ENCODE measurements around the gene NCK2.

NCK2 gene

GRCh38 chr2:105861200-105861599 is 116.5 kb downstream of the NCK2 start:
- TF ChIP-seq EZH2phosphoT487 (conservative IDR thresholded peaks at IDR 0.05; ENCODE audit: low read length), result no peak
- TF ChIP-seq, protein P1, sequence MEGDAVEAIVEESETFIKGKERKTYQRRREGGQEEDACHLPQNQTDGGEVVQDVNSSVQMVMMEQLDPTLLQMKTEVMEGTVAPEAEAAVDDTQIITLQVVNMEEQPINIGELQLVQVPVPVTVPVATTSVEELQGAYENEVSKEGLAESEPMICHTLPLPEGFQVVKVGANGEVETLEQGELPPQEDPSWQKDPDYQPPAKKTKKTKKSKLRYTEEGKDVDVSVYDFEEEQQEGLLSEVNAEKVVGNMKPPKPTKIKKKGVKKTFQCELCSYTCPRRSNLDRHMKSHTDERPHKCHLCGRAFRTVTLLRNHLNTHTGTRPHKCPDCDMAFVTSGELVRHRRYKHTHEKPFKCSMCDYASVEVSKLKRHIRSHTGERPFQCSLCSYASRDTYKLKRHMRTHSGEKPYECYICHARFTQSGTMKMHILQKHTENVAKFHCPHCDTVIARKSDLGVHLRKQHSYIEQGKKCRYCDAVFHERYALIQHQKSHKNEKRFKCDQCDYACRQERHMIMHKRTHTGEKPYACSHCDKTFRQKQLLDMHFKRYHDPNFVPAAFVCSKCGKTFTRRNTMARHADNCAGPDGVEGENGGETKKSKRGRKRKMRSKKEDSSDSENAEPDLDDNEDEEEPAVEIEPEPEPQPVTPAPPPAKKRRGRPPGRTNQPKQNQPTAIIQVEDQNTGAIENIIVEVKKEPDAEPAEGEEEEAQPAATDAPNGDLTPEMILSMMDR (IDR thresholded peaks at IDR 0.05; ENCODE audit: insufficient read depth, low read length, poor library complexity, severe bottlenecking), result no peak
- Histone ChIP-seq H3K27me3 (ENCODE audit: low read length) (no peaks in the 10 kb centered on the region), H3K27ac (ENCODE audit: low read depth, low read length) (no peak overlapping the region), H3K4me2 (ENCODE audit: low read depth, low read length, poor library complexity, severe bottlenecking) (no peak overlapping the region), H3K9me3 (ENCODE audit: insufficient read depth, low read length) (no peaks in the 10 kb centered on the region), H2AFZ (ENCODE audit: low read depth, low read length, severe bottlenecking) (no peak overlapping the region), H4K20me1 (ENCODE audit: low read depth, low read length) (no peaks in the 10 kb centered on the region), H3K79me2 (ENCODE audit: insufficient read depth, low read length) (no peaks in the 10 kb centered on the region), H3K36me3 (ENCODE audit: low read length) (no peaks in the 10 kb centered on the region), H3K9me2 (replicated peaks; ENCODE audit: insufficient read depth, low read length) (no peaks in the 10 kb centered on the region), H3K4me3 (ENCODE audit: insufficient read depth, low read length, poor library complexity, severe bottlenecking) (no peak overlapping the region), H3K9ac (ENCODE audit: low read length) (no peak overlapping the region), H3F3A (ENCODE audit: insufficient read depth) (no peaks in the 10 kb centered on the region)

DNA sequence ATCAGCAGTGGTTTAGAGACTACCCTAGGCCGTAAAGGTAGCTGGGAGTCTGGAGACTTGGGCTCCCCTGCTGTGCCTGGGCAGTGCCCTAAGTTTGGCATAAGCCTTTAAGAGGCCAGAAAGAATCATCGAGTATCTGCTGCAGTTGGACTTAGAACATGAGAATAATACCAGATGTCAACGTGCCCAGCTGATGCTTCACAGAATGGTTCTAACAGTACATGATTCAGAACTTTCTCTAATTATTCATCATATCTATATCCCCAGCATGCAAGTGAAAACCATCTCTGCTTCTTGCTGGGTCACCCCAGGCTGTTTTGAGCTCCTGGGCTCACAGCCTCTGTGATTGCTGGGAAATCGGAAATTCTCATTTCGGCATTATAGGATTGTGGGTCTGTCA is 118.1 kb downstream of the NCK2 start:
- Histone ChIP-seq H3K27me3 (ENCODE audit: low read length) (no peaks in the 10 kb centered on the region), H3K9me3 (ENCODE audit: insufficient read depth, low read length) (no peaks in the 10 kb centered on the region), H4K20me1 (ENCODE audit: low read depth, low read length) (no peaks in the 10 kb centered on the region), H3F3A (ENCODE audit: insufficient read depth) (no peaks in the 10 kb centered on the region), H3K36me3 (ENCODE audit: low read length) (no peaks in the 10 kb centered on the region), H3K79me2 (ENCODE audit: insufficient read depth, low read length) (no peaks in the 10 kb centered on the region), H2AFZ (ENCODE audit: low read depth, low read length, severe bottlenecking) (no peak overlapping the region), H3K4me3 (ENCODE audit: insufficient read depth, low read length, poor library complexity, severe bottlenecking) (no peak overlapping the region), H3K27ac (ENCODE audit: low read depth, low read length) (no peak overlapping the region), H3K9ac (ENCODE audit: low read length) (no peak overlapping the region), H3K4me2 (ENCODE audit: low read depth, low read length, poor library complexity, severe bottlenecking) (no peak overlapping the region), H3K9me2 (replicated peaks; ENCODE audit: insufficient read depth, low read length) (no peaks in the 10 kb centered on the region)
- no peak for TF ChIP-seq EZH2phosphoT487 (conservative IDR thresholded peaks at IDR 0.05; ENCODE audit: low read length)

DNA sequence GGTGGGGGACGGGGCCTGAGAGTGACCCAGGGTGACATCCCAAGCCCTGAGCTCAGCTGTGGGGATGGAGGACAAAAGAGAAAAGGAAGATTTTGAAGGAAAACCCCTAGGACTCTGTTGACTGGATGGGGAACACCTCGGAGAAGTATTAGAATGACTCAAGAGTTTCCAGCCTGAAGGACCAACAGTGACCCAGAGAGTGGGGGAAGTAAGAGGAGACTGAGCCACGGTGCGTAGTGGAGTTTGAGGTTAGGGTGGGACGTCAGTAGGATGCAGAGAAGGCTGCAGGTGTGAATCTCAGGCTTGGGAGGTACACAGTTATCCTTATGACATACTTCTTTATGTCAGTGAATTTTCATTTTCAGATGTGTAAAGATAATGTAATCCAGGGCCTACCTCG is 119.5 kb downstream of the NCK2 start:
- Histone ChIP-seq H3K9me2 (replicated peaks; ENCODE audit: insufficient read depth, low read length) (no peaks in the 10 kb centered on the region), H3K79me2 (ENCODE audit: insufficient read depth, low read length) (no peaks in the 10 kb centered on the region), H3K27ac (ENCODE audit: low read depth, low read length) (no peak overlapping the region), H3K9ac (ENCODE audit: low read length) (no peak overlapping the region), H3K36me3 (ENCODE audit: low read length) (no peaks in the 10 kb centered on the region), H3K4me3 (ENCODE audit: insufficient read depth, low read length, poor library complexity, severe bottlenecking) (no peak overlapping the region), H3K4me2 (ENCODE audit: low read depth, low read length, poor library complexity, severe bottlenecking) (no peak overlapping the region), H3K9me3 (ENCODE audit: insufficient read depth, low read length) (no peaks in the 10 kb centered on the region), H4K20me1 (ENCODE audit: low read depth, low read length) (no peaks in the 10 kb centered on the region), H2AFZ (ENCODE audit: low read depth, low read length, severe bottlenecking) (no peak overlapping the region), H3F3A (ENCODE audit: insufficient read depth) (no peaks in the 10 kb centered on the region), H3K27me3 (ENCODE audit: low read length) (no peaks in the 10 kb centered on the region)
- TF ChIP-seq, protein P1 (IDR thresholded peaks at IDR 0.05; ENCODE audit: insufficient read depth, low read length, poor library complexity, severe bottlenecking), result no peak
- TF ChIP-seq EZH2phosphoT487 (conservative IDR thresholded peaks at IDR 0.05; ENCODE audit: low read length), result no peak

DNA sequence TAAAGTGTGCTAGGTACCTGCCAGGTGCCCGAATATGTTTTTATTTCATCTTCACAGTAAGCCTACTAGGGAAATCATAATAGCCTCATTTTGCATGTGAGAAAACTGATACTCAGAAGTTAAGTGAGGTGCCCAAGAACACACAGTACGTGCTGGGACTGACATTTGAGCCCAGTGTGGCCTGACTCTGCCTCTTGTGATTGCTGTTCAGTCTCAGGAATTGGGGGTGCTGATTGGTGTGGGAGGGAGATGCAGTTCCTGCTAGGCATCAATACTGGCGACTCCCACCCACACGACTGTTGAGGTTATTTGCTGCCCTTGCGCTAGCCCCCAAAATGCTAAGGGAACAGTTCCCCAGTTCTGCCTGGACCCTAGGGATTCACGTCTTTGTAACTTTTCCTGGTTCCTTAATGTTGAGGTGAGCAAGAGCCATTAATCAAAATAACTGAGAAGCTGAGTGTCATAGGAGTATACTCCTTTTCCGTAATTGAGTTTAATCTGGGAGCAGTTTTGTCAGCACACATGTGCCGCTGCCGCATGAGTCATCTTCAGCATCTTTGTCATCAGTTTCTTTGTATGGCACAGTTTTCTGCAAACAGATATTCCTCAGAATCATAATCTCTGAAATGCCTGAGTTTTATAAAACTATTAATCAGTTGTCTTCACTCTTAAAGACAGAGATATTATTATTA is 120.7 kb downstream of the NCK2 start:
- Histone ChIP-seq H4K20me1 (ENCODE audit: low read depth, low read length) (no peaks in the 10 kb centered on the region), H3K27ac (ENCODE audit: low read depth, low read length) (no peak overlapping the region), H3K36me3 (ENCODE audit: low read length) (no peaks in the 10 kb centered on the region), H3K9me2 (replicated peaks; ENCODE audit: insufficient read depth, low read length) (no peaks in the 10 kb centered on the region), H2AFZ (ENCODE audit: low read depth, low read length, severe bottlenecking) (no peak overlapping the region), H3F3A (ENCODE audit: insufficient read depth) (no peaks in the 10 kb centered on the region), H3K4me3 (ENCODE audit: insufficient read depth, low read length, poor library complexity, severe bottlenecking) (no peak overlapping the region), H3K4me2 (ENCODE audit: low read depth, low read length, poor library complexity, severe bottlenecking) (no peak overlapping the region), H3K9me3 (ENCODE audit: insufficient read depth, low read length) (no peaks in the 10 kb centered on the region), H3K9ac (ENCODE audit: low read length) (no peak overlapping the region), H3K27me3 (ENCODE audit: low read length) (no peaks in the 10 kb centered on the region), H3K79me2 (ENCODE audit: insufficient read depth, low read length) (no peaks in the 10 kb centered on the region)
- no peak for TF ChIP-seq EZH2phosphoT487 (conservative IDR thresholded peaks at IDR 0.05; ENCODE audit: low read length)
- TF ChIP-seq, protein P1 (IDR thresholded peaks at IDR 0.05; ENCODE audit: insufficient read depth, low read length, poor library complexity, severe bottlenecking), result no peak
